Measurements from ENCODE around the gene HOXA6. TPM values are rescaled to one million over a fixed set of nuclear protein-coding genes. Genes with fewer than 3 reads are reported as not detected.

Gene HOXA6
- total and polyA plus RNA-seq, 9 of the 15 experiments (the other 6 are each of a cell fraction or from before 2014, with no cell fraction given) = not detected

DNA sequence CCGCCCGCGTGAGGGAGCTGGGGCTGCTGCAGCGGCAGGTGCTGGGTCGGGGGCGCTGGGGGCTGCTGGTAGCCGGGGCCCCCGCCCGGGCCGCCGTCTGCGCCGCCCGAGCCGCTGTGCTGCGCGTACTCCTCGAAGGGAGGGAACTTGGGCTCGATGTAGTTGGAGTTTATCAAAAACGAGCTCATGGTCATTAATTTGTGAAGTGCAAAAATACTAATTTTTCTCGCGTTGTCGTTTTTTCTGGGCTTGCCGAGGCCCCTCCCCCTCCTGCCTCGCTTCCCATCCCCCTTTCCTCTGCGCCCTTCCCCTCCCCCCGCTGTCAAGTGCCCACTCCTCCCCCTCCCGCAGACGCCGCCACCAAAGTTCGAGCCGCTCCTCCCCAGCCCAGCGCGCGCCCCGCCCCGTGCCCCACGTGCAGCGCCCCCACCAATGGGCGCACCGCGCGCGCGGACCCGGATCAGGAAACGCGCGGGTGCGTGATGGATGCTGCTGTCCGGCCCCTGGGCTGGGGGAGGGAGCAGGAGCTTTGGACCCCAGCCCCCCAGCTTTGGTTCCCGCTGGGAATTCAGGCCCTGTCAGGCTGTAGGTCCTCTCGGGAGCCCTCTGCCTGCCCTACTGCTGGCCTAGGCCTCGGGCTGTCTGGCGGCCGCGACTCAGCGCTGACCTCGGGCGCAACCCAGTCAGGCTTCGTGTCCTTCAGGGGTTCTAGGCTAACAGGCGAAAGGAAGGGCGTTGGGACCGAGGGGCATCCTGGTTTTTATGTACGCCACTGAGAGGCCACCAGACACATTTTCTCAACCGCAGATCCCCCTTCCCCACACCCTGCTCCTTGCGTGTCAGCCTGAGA lies 16.8 kb downstream of the HOXA6 start, which contains the start of gene HOXA4:
HOXA4 (minus strand) TSS at position 218 of the 850 bp plus-strand sequence; CDS start at position 194, 24 bp downstream.
- Histone ChIP-seq H3K9ac (ENCODE audit: insufficient read depth in 1 of 2, low read depth in 2 of 2, low read length in 2 of 2) (no peak within 1 kb of the TSS), H3K4me1 (replicated peaks in 1 of 2; ENCODE audit: control insufficient read depth in 2 of 2, insufficient read depth in 2 of 2, low read length in 2 of 2) (peaks cover 0 to 1% of the 10 kb centered on the region in 2 experiments; a peak in 1 of 5 replicates), H3K9me1 (ENCODE audit: control insufficient read depth, insufficient read depth, low read length) (no peaks in the 10 kb centered on the region), H4K20me1 (replicated peaks; ENCODE audit: control insufficient read depth, insufficient read depth, low read length) (no peaks in the 10 kb centered on the region; the same call in 1 of the 2 replicates), H3K27me3 (ENCODE audit: control insufficient read depth in 2 of 2, insufficient read depth in 2 of 2, low read length in 2 of 2) (peaks cover 13 to 25% of the 10 kb centered on the region in 2 experiments), H3K4me3 (no peak within 1 kb of the TSS), H3K4me2 (ENCODE audit: insufficient read depth, low read length) (no peak within 1 kb of the TSS), H3K9me3 (replicated peaks; ENCODE audit: control insufficient read depth, insufficient read depth, low read depth, low read length) (no peaks in the 10 kb centered on the region), H3K27ac (ENCODE audit: extremely low read depth, low read depth, low read length) (no peak within 1 kb of the TSS), H3K36me3 (ENCODE audit: control insufficient read depth, insufficient read depth, low read length) (no peaks in the 10 kb centered on the region), H2AFZ (ENCODE audit: low read depth, low read length) (no peak within 1 kb of the TSS), H3K79me2 (ENCODE audit: control insufficient read depth, insufficient read depth, low read length) (no peaks in the 10 kb centered on the region)
- DNase-seq (ENCODE audit: extremely low read depth in 1 of 4, low spot score in 3 of 4) = no peak
- POLR2A ChIA-PET = interaction anchor here (0.7 kb wide), 1 partner anchor 458 kb away, joined by 3 read pairs; no protein-coding TSS in a partner anchor
- 38% methylated on average over 16 of the region's 67 CpGs for WGBS (ENCODE audit: insufficient coverage, low coverage, missing lambda C conversion rate)
- in situ Hi-C loops (cut with MboI) (no loop called here), intact Hi-C loops (cut with micrococcal nuclease) (no loop called here)
- ATAC-seq = no peak
- TF ChIP-seq ZNF655 (CRISPR knock-in tag; IDR thresholded peaks at IDR 0.05) = no peak
- no peak for TF ChIP-seq CSDE1 (IDR thresholded peaks at IDR 0.05)
- FAIRE-seq = no peak
- BruUV-seq (replicated peaks) = no TSS peak
- CTCF ChIA-PET (ENCODE audit: low intra/inter-chr PET ratio) = no interaction called here
